GM19238 (cell line): Measurements from ENCODE around the gene IGF1R.
A peak's percentile ranks its signal among the peaks of the same experiment; 100 is the strongest.

Experiments
- DNase-seq: peaks from one replicate; pipeline ENCODE4 v3.0.0; 2011; ENCODE audit warnings: low spot score; ENCODE audit not compliant: insufficient read length

The IGF1R gene

DNA sequence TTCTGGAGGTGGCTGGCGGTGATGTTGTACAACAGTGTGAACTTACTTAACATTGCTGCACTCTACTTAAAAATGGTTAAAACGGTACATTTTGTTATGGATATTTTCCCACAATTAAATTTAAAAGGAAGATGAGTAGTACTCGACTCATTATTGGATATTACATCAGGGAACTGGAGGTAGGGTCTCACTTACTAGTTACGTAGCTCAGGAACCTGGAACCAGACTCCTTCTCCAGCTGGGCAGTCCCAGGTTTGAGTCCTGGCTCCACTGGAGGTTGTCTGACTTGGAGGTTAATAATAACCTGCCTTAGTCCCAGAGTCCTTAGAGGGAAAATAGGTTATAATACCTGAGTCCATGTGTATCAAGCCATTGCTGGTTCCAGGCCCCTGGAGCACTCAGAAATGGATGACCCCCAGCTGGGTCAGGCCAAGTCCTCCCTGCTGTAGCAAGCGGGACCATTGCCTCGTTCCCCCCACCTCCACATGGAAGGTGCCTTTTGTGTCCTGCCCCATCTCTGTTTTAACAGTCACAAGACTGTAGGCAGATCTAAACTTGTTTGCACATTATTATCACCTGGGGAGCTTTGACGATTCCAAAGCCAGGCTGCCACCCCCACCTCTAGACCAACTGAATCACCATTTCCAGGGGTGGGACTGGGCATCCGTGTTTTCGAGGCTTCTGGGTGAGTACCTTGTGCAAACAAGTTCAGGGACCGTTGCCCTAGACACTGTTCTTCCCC, 126.6 kb downstream of the IGF1R start:
- DNase-seq = no peak

DNA sequence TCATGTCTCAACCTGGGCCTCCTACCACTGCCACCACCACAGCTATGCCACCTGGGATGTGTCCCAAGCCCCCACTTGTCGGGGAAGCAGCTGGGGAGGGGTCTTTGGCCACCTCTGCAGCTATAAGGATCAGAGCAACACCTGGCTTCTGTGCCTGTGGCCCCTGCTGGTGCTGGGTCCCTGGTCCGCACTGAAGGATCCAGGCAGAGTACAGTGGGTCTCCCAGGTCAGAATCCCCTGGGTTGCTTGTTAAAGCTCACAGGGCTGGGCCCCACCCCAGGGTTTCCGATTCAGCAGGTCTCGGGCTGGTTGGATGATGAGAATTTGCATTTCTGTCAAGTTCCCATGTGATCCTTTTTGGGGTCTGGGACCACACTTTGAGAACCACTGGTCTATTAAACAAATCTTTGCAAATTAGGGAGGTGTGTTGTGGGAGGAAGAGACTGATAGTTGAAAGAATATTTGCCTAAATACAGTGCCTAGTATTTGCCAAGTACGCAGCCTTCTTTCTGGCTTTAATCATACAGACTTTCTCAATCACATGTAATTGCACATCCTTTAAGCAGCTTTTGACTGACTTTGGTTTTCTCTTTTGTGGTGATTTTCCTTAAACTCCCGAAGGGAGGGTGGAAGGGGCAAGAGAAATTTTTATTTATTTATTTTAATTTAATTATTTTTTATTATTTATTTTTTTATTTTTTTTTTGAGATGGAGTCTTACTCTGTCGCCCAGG, 127.3 kb downstream of the IGF1R start:
- DNase-seq = no peak

DNA sequence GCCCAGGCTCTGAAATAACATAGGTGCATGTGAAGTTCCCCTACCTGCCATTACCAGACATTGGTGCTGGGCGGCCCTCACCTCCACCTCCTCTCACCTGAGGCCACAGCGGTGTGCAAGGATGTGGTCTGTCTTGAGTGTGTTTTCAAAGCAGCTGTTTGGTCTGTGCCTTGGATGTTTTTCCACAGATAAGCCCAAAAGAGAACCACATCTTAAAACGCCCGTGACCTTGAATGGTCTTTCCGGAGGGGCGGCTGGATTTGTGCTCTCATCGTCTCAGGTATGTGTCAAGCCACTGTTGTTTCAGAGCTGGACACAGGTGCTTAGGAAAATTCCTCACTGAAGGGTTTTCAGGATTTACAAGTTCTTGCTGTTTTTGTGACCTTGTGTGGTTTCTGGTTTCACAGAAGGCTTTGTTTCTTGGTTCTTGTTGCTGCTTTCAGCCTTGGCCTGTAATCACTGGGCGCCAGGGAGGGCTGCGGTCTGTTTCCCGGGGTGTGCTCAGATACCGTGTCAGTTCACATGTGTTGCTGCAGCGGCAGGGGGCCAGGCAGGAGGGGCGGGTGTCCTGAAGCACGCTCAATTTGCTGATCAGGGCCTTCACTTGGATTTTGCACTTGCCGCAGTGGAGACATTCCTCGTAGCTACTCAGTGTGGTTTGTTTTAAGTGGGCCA, 128.4 kb downstream of the IGF1R start:
- DNase-seq = peak; percentile 10

DNA sequence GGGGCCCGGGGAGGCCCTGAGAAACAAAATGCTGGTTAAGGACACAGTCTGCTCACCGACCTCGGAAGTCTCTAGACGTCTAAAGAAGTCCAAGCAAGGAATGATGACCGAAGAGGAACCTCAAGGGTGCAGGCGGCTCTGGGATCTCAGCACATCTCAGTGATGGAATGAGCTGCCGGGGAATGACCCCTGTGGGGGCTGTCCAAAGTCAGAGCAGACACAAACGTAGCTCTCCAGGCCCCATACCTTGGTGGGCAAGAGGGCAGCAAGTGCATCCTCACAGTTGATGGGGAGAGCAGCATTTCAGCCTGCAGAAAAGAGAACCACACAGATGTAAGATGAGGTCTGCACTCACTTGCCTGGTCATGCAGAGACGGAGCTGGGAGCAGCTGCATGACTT, 129.1 kb downstream of the IGF1R start:
- no peak for DNase-seq

DNA sequence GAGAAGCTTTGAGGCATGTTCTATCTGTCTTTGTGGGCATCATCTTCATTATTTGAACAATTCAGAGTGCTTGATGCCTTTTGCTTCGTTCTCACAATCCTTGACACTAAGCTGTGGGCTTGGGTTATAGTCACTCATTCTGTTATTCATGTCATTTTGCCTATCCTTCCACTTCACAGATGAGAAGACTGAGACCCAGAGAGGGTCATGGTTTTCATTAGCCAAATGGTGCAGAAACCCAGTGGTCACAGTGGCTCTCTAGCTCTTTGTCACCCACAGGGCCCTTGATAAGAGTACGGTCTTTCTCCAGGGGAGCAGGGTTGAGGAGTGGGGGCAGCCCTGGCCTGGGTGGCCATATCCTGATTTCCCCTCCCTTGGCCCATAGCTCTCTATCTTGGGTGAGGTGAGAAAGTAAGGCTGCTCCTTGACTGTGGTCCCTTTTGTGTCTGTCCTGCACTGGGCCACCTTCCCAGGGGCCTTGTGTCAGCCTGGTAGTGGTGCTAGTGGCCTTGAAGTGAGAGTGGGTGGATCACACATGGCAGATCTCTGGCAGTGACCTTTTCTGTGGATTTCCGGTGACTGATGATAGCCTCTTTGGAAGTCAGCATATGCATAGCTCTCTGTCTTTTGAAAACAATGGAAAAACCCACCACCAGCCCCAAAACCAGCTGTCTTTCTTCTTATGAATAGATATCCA, 130.1 kb downstream of the IGF1R start:
- DNase-seq = no peak

DNA sequence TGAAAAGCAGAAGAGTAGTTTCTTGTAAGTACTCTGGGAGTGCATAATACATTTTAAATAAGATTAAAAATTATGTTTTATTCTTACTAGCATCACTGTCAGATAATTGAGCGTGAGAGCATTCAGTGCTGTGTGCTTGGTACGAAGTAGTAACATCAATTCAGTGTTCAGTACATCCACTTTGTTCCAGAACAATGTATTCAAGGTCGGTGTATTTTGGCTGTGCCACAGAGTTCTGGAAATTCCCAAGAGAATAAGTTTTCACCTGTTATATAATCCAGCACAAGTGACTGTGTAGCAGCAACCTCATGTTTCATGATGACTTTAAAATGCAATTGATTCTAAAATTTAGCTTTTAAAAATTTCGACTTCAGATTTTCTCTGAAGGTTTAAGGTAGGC, 130.6 kb downstream of the IGF1R start:
- DNase-seq = no peak

DNA sequence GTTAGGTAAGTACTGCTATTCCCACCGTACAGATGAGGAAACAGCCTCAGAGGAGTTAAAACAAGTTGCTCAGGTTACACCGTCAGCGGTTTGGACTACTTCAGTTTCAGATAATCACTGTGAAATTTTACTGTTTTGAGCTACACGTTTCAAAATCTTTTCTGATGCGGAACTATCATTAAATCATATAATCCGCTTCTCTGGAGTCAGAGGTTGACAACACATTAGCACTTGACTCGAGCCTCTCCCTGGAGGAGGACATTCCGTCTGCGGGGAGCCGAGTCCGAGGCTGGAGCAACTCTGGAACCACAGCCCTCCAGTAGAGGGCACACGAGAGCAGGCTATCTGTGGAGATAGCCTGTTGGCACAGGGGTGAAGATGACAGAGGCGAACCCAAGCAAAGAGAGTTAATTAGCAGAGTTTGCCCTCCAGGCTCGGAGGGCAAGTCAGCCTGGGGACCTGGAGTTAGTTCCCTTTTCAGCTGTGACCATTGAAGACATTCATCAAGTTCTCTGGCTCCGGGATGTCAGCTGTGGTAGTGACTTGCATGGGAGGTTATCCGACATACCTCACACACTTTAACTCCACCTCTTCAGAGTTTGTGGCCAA, 131.2 kb downstream of the IGF1R start:
- DNase-seq = peak; percentile 53

DNA sequence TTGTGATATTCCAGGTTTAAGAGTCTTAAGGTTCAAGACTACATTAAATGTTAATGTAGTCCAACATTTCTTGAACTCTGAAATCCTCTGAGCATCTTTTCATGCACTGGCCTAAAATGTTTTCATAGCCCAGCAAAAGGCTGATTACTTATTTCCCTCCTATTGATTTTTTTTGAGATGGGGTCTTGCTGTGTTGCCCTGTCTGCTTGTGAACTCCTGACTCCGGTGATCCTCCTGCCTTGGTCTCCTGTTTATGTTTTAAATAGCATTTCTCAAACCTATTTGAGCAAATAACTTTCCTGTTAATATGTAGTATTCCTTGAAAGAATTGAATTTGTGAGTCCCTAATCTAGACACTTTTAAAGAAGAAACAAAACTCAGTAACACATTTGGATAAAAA, 133.5 kb downstream of the IGF1R start:
- DNase-seq = no peak

DNA sequence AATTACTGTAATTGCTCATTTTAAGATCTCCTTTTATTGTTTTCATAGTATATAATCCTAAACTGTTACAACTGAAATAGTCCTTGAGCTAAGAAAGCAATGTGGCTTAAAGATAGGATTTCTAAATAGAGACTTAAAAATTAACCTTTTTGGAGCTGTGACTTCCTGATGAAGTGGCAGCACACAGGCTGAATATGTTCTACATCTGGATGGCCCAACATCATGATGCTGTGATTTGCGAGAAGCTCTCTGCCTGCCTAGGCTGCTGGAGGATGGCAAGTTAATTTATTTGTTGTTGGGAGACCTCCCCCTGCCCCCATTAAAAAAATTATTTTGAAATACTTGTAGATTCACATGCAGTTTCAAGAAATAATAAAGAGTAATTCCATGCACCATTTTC, 134.5 kb downstream of the IGF1R start:
- no peak for DNase-seq

DNA sequence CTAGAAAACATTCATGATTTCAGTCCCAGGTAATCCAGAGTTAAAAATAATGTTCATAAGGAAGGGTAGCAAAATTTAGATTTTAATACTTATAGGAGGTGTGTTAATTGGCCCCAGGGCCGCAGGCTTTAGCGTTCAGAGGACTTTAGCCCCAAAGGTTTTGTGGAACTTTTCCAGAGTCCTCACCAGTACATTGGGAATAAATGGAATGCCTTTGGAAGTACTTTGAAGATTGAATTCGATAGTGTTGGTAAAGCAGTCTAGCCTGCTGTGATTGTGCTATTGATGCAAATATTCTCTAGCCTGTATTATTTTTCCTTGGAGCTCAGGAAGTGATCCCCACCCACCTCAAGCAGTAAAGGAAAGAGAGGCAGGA, 137.1 kb downstream of the IGF1R start:
- DNase-seq = no peak

DNA sequence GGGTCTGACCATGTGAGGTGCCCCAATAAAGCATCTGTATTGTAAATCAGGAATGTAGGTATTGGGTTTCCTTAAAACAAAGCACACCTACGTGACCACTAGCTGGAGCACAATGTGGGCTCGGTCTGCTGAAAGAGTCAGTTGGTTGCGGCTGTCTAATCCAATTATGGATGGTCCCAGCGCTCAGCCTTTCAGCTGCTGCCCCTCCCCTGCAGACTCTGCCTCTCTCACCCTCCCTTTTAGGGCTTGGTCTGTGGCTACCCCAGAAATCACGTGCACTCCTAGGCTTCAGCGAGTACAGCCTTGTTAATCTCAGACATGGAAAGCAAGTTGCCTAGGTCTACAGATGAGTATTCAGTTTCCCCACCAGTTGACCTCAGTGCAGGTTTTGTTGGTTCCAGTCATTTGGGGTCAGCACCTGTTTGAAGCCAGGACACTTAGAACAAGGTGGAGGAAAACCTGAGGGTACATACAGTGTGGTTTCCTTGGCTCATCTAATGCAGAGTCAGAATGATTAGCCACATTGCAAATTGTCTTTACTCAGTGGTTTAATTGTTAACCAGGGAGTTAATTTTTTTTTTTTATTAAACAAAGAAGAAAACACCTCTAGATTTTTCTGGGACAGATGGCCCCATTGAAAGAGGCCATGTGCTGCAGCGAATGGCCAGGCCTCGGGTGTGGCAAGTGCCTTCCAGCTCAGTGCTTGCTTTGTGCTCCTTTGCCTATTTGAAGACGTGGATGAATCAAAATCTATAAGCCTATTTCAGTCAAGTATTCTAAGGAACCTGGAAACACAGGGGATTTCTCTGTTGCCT, 137.7 kb downstream of the IGF1R start:
- no peak for DNase-seq

DNA sequence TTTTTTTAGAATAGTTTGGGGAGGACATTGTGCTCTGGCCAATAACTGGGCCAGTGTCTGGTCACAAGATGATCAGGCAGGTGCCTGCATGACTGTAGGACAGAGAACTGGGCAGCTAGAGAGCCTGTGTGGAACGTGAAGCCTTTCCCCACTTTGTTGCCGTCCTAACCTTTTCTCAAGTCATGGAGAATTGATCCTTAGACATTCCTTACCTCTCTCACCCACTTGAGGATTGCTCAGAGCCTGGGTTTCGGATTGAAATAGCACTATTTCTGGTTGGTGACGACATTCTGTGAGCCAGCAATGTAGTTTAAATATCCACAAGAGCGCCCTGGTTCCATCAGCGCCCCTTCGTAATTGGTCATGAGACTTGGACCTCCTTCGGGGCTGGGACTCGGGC, 138.4 kb downstream of the IGF1R start:
- no peak for DNase-seq

DNA sequence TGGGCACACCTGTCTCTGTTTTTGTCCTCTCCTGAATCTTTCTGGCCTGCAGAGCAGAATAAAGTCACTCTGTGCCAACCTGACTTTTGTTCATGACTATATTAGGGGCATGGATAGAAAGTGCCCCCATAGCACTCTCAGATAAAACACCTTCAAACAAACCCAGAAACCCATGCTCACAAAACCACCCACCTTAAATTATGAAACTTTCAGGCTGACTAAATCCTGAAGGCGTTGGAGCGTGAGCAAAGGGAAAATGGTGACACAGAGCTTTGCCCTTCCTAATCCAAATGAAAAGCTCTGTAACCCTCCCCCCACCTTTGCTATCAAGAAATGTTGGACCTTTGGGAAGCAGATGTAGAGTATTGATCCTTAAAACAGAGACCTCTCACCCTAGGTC, 138.9 kb downstream of the IGF1R start:
- DNase-seq = no peak

DNA sequence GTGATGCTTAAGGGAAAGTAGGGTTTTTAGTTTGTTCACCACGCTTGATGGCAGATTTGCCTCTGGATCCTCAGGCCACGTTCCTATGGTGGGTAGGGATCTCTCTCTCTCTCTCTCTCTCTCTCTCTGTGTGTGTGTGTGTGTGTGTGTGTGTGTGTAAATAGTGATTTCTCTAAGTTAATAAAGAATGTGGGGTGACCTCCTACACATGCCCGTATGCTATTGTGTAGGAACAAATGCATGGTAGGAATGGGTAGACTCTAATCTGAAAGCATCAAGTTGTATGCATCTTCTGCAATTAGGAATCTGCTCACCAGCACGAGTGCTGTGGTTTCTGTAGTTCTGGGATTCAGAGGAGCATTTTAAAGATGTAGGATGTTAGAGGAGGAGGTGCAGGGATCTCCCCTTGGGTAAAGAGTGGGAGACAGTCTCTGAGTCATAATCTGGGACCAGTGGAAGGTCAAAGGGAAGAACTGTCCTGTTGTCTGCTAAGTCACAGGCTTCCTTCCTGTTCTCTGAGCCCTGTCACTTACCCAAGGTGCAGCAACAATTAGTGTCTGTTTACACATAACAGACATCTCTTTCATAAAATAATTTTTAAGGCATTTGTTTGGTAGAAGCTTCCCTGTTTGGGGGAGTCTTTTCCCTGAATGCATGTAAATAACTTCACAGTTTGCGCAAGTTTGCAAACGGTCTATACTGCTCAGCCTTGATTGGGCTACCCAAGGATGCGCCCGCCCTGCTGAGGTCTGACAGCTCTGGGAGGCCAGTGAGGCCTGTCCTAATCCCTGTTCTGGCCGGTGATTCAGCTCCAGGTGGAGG, 139.8 kb downstream of the IGF1R start:
- DNase-seq = no peak

DNA sequence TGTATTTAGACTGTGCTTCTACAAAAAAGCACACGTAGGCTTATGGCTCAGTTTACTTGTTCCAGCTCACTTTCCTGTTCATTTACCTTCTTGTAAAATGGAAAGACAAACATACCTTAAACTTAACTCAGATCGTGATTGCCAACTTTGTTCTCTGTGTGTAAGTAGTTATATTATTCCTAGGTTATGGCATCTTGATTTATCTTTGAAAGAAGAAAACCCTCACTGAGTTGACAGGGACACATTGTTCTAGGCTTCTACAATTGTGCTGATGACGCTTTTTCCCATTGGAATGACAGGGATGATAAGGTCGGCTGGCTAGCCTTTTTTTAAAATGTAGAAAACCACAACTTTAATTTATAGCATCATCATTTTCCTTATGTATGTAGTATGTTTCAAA, 140.7 kb downstream of the IGF1R start:
- no peak for DNase-seq

DNA sequence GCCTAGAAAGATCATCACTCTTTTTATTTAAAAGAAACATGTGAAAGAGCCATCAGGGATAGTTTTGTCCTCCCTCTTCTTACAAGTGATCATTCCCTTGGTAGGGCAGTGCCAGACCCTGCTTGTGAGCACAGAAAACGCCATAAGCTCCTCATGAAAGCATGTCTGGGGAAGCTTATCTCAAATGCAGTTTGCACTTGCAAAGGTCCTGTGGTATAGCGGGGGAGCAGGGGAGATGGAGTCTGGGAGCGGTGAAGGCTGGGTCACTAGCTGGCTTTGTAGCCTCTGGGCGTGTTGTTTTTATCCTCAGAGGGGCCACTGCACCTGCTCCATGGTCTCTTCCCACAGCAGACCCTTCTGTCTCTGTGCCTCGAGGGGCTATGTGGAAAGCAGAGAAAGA, 141.9 kb downstream of the IGF1R start:
- no peak for DNase-seq

DNA sequence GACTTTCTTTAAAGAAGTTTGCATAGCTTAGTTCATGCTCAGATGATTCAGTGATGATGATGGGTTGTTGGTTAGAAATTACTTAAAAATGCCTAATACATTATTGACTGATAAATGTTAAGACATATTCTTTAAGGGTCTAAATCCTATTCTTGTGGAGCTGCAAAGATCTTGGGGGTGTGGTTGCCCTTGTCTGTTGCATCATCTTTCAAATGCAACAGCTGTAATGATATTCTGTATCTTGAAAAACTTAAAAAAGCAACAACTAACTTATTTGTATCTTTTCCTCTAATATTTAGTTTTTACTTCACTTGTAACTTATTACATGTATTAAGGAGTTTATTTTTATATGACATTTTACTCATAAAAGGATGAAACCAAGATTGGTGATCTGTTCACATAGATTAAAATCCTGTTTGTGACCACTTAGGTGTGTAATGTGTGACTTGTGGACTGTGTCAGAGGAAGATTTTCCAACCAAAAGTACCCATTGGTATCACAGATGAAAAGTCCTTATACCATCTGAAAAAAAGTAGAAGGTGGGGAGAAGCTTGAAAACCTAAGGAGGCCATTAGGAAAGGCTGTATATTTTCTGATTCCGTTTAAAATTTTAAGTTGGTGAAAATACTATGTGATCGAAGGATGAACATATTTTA, 142.8 kb downstream of the IGF1R start:
- DNase-seq = no peak

DNA sequence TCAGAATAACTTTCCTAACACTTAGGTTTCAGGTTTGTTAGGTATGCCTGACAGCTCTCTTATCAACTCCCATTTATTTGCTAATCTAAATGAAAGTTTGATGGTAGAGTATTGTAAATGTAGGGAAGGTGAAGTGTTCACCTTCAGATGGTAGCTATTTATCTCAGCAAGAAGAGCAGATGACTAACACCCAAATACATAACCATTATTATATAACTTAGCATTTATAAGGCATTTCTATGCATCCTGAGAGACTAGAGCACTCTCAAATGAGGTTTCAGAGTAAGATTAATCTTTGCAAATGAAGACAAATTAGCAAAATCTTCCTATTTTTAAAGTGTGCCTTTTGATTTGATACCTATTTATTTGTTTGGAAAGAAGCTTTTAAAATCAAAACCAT, 143.8 kb downstream of the IGF1R start:
- no peak for DNase-seq

DNA sequence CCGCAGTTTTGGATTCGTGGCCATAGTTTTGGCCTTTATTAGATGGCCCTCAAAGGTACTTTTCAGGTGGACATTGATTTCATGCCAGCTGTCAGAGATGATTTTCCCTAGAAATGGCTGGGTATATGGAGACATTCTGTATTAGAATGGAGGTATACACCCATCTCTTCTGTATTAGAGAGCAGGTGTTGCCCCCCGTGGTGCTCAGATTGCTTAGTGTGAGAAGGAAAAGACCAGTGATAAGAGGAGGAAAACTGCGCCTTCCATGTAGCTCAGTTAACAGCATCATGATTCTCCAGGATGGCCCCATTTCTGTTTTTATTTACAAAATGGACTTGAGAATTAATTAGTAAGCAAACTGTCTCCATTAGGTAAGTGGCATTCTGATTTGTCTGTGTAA, 145.9 kb downstream of the IGF1R start:
- DNase-seq = no peak
